ENCODE measurements around the gene DCUN1D4. TPM values are rescaled to one million over a fixed set of nuclear protein-coding genes. Genes with fewer than 3 reads are reported as not detected.

Gene DCUN1D4
- total and polyA plus RNA-seq, 12 donors: 11.0 to 48.7 (median 37.0) TPM

GRCh38 chr4:51870441-51871188, 27.7 kb downstream of the DCUN1D4 start:
- peaks cover 0 to 6% (median 0%) of the 10 kb centered on the region in 9 donors for H3K4me1 ChIP-seq
- H3K4me3 ChIP-seq: no peak overlapping the region
- H3K9me3 ChIP-seq: no peaks in the 10 kb centered on the region
- DNase-seq (no peak), ATAC-seq (no peak)
- intact Hi-C loops (cut with DNase I): no loop called here
- WGBS, 2 donors: 95 to 97% methylated on average over 3 of the region's 3 CpGs
- TF ChIP-seq CTCF (IDR thresholded peaks at IDR 0.05): no peak
- H3K27me3 ChIP-seq: no peaks in the 10 kb centered on the region
- H3K36me3 ChIP-seq: peaks cover 0 to 87% (median 21%) of the 10 kb centered on the region in 9 donors
- H3K27ac ChIP-seq: no peak overlapping the region

- no peak for TF ChIP-seq CTCF (IDR thresholded peaks at IDR 0.05)
- no peaks in the 10 kb centered on the region for H3K9me3 ChIP-seq
- no peak overlapping the region for H3K4me3 ChIP-seq
- H3K36me3 ChIP-seq: peaks cover 0 to 87% (median 30%) of the 10 kb centered on the region in 9 donors
- no peaks in the 10 kb centered on the region for H3K27me3 ChIP-seq
- 88 to 90% methylated on average over 9 of the region's 9 CpGs for WGBS, 2 donors
- intact Hi-C loops (cut with DNase I): no loop called here
- peaks cover 0 to under 1% (median 0%) of the 10 kb centered on the region in 9 donors for H3K4me1 ChIP-seq
- no peak overlapping the region for H3K27ac ChIP-seq
- DNase-seq (no peak), ATAC-seq (no peak)
Observed at GRCh38 chr4:51872283-51872997, 29.5 kb downstream of the DCUN1D4 start.

- no peak for ATAC-seq
- H3K27me3 ChIP-seq: no peaks in the 10 kb centered on the region
- no peak for DNase-seq
- H3K36me3 ChIP-seq: peaks cover 0 to 92% (median 30%) of the 10 kb centered on the region in 9 donors
- WGBS, 2 donors: 95 to 96% methylated on average over 6 of the region's 6 CpGs
- no peaks in the 10 kb centered on the region for H3K9me3 ChIP-seq
- TF ChIP-seq CTCF (IDR thresholded peaks at IDR 0.05): no peak
- no peak overlapping the region for H3K27ac ChIP-seq
- intact Hi-C loops (cut with DNase I): no loop called here
- no peak overlapping the region for H3K4me3 ChIP-seq
- H3K4me1 ChIP-seq: no peaks in the 10 kb centered on the region
Observed at GRCh38 chr4:51874551-51874950, 31.6 kb downstream of the DCUN1D4 start.

- no peak for TF ChIP-seq CTCF (IDR thresholded peaks at IDR 0.05)
- no peak overlapping the region for H3K4me3 ChIP-seq
- DNase-seq (no peak), ATAC-seq (no peak)
- H3K27ac ChIP-seq: no peak overlapping the region
- peaks cover 0 to 100% (median 36%) of the 10 kb centered on the region in 9 donors for H3K36me3 ChIP-seq
- intact Hi-C loops (cut with DNase I): no loop called here
- no peaks in the 10 kb centered on the region for H3K9me3 ChIP-seq
- no peaks in the 10 kb centered on the region for H3K27me3 ChIP-seq
- 73 to 76% methylated on average over 2 of the region's 2 CpGs for WGBS, 2 donors
- no peaks in the 10 kb centered on the region for H3K4me1 ChIP-seq
Observed at GRCh38 chr4:51878431-51878830, 35.5 kb downstream of the DCUN1D4 start.
